ENCODE measurements around the gene CADPS2. TPM values are rescaled to one million over a fixed set of nuclear protein-coding genes. Genes with fewer than 3 reads are reported as not detected.
"Not testable (repeated sequence)": the region's sequence is repeated elsewhere in the genome, so short reads cannot be mapped to it uniquely, and the experiment has no call there.

Gene CADPS2
- total RNA-seq, 2 donors from 2014 or later = 4.3 to 11.7 TPM

GRCh38 chr7:122684504-122684903, 201.8 kb downstream of the CADPS2 start:
- Histone ChIP-seq H3K36me3 (ENCODE audit: control insufficient read depth, insufficient read depth, low read length) (no peaks in the 10 kb centered on the region), H3K4me3 (ENCODE audit: low read length) (no peak overlapping the region), H3K27ac (ENCODE audit: low read depth, low read length) (no peak overlapping the region), H3K9me3 (ENCODE audit: control insufficient read depth, low read length) (peaks cover 10% of the 10 kb centered on the region), H3K9ac (ENCODE audit: extremely low read depth, low read length, poor library complexity, severe bottlenecking) (no peak overlapping the region), H3K27me3 (ENCODE audit: control insufficient read depth, insufficient read depth, low read length, poor library complexity, severe bottlenecking) (no peaks in the 10 kb centered on the region), H3K4me1 (ENCODE audit: control insufficient read depth, insufficient read depth, low read length) (no peaks in the 10 kb centered on the region)
- WGBS, 2 experiments (ENCODE audit: insufficient coverage in 1 of 2, insufficient read length in 1 of 2) = 100% methylated on average over 1 of the region's 2 CpGs; no CpG with 5 or more reads in 1 of the 2 experiments
- no peak overlapping the region for H3K4me3 Mint-ChIP-seq
- no peak overlapping the region for H3K27ac Mint-ChIP-seq
- peaks cover 1% of the 10 kb centered on the region for H3K4me1 Mint-ChIP-seq
- TF ChIP-seq, protein P1, sequence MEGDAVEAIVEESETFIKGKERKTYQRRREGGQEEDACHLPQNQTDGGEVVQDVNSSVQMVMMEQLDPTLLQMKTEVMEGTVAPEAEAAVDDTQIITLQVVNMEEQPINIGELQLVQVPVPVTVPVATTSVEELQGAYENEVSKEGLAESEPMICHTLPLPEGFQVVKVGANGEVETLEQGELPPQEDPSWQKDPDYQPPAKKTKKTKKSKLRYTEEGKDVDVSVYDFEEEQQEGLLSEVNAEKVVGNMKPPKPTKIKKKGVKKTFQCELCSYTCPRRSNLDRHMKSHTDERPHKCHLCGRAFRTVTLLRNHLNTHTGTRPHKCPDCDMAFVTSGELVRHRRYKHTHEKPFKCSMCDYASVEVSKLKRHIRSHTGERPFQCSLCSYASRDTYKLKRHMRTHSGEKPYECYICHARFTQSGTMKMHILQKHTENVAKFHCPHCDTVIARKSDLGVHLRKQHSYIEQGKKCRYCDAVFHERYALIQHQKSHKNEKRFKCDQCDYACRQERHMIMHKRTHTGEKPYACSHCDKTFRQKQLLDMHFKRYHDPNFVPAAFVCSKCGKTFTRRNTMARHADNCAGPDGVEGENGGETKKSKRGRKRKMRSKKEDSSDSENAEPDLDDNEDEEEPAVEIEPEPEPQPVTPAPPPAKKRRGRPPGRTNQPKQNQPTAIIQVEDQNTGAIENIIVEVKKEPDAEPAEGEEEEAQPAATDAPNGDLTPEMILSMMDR (conservative IDR thresholded peaks at IDR 0.05) = no peak
- H3K36me3 Mint-ChIP-seq (ENCODE audit: low read depth) = peaks cover 1% of the 10 kb centered on the region
- H3K9me3 Mint-ChIP-seq = peaks cover 13% of the 10 kb centered on the region
- H3K27me3 Mint-ChIP-seq (ENCODE audit: insufficient read depth) = no peaks in the 10 kb centered on the region
- DNase-seq = no peak

DNA sequence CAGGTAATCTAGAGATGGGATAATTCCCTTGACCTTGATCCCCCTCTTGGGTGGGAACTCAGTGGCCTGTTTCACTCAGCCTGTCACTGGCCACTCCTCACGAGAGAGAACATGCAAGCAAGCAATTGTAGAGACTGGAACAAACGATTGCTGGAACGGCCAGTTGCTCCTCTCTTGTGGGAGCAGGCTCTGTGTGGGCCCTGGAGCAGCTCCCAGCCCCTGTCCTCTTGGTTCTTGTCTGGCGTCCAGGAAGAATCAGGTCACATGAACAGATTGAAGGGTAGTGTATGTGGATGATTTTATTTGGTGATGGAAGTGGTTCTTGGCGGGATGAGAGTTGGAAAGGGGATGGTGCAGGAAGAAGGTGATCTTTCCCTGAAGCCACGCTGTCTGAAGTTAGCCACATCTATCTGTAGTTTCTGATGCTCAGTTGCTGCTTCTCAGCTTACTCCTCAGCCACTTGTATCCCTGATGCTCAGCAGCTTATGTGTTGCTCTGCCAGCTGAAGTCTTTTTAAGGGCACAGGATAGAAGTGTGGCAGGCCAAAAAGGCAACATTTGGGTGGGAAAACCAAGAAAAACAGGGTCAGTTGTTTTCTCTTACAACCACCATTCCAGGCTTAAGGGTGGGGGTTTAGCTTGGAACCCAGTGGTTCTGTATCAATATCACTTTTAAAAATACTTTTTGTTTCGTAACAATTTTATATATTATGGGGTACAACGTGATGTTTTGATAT, 203.3 kb downstream of the CADPS2 start:
- Histone ChIP-seq H3K9ac (ENCODE audit: extremely low read depth, low read length, poor library complexity, severe bottlenecking) (no peak overlapping the region), H3K4me1 (ENCODE audit: control insufficient read depth, insufficient read depth, low read length) (no peaks in the 10 kb centered on the region), H3K9me3 (ENCODE audit: control insufficient read depth, low read length) (peaks cover 11% of the 10 kb centered on the region), H3K4me3 (ENCODE audit: low read length) (no peak overlapping the region), H3K36me3 (ENCODE audit: control insufficient read depth, insufficient read depth, low read length) (no peaks in the 10 kb centered on the region), H3K27ac (ENCODE audit: low read depth, low read length) (no peak overlapping the region), H3K27me3 (ENCODE audit: control insufficient read depth, insufficient read depth, low read length, poor library complexity, severe bottlenecking) (no peaks in the 10 kb centered on the region)
- TF ChIP-seq, protein P1 (conservative IDR thresholded peaks at IDR 0.05) = no peak
- H3K9me3 Mint-ChIP-seq = peaks cover 26% of the 10 kb centered on the region
- H3K4me3 Mint-ChIP-seq = no peak overlapping the region
- no peaks in the 10 kb centered on the region for H3K27me3 Mint-ChIP-seq (ENCODE audit: insufficient read depth)
- peaks cover 9% of the 10 kb centered on the region for H3K4me1 Mint-ChIP-seq
- H3K36me3 Mint-ChIP-seq (ENCODE audit: low read depth) = peaks cover 4% of the 10 kb centered on the region
- 89 to 100% methylated on average over 3 to 6 of the region's 8 CpGs for WGBS, 2 experiments (ENCODE audit: insufficient coverage in 1 of 2, insufficient read length in 1 of 2)
- H3K27ac Mint-ChIP-seq = peak overlapping the region; percentile 75
- peak; percentile 42 for DNase-seq

DNA sequence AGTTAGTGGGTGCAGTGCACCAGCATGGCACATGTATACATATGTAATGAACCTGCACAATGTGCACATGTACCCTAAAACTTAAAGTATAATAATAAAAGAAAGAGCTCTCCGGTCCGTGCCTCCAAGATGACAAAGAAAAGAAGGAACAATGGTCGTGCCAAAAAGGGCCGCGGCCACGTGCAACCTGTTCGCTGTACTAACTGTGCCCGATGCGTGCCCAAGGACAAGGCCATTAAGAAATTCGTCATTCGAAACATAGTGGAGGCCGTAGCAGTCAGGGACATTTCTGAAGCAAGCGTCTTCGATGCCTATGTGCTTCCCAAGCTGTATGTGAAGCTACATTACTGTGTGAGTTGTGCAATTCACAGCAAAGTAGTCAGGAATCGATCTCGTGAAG, 205.1 kb downstream of the CADPS2 start:
- not testable (repeated sequence) for H3K27ac ChIP-seq (ENCODE audit: low read depth, low read length); H3K36me3 ChIP-seq (ENCODE audit: control insufficient read depth, insufficient read depth, low read length); H3K4me3 Mint-ChIP-seq; H3K27me3 ChIP-seq (ENCODE audit: control insufficient read depth, insufficient read depth, low read length, poor library complexity, severe bottlenecking); H3K27ac Mint-ChIP-seq; H3K4me1 ChIP-seq (ENCODE audit: control insufficient read depth, insufficient read depth, low read length); H3K4me3 ChIP-seq (ENCODE audit: low read length); DNase-seq; H3K27me3 Mint-ChIP-seq (ENCODE audit: insufficient read depth); H3K4me1 Mint-ChIP-seq; H3K36me3 Mint-ChIP-seq (ENCODE audit: low read depth); H3K9ac ChIP-seq (ENCODE audit: extremely low read depth, low read length, poor library complexity, severe bottlenecking)
- H3K9me3 Mint-ChIP-seq = peaks cover 28% of the 10 kb centered on the region
- WGBS, 2 experiments (ENCODE audit: insufficient coverage in 1 of 2, insufficient read length in 1 of 2) = 84 to 95% methylated on average over 7 to 16 of the region's 16 CpGs
- H3K9me3 ChIP-seq (ENCODE audit: control insufficient read depth, low read length) = peaks cover 11% of the 10 kb centered on the region
